WI38 (cell line): Measurements from ENCODE around the gene FAM120B.
"Not testable (repeated sequence)": the region's sequence is repeated elsewhere in the genome, so short reads cannot be mapped to it uniquely, and the experiment has no call there.

ENCODE experiments used
- H3K4me3 ChIP-seq: 2 replicates; pipeline ENCODE4 v1.5.1; 2011; ENCODE audit warnings: low read depth, mild to moderate bottlenecking, control low read depth, low read length
- CTCF ChIP-seq: IDR thresholded peaks from 2 replicates; pipeline ENCODE4 v1.5.1; 2012; ENCODE audit warnings: low read depth, mild to moderate bottlenecking, control low read depth, low read length

FAM120B gene

GRCh38 chr6:170381562-170381961 is 75.0 kb downstream of the FAM120B start:
- no peak overlapping the region for H3K4me3 ChIP-seq
- TF ChIP-seq CTCF, result no peak

DNA sequence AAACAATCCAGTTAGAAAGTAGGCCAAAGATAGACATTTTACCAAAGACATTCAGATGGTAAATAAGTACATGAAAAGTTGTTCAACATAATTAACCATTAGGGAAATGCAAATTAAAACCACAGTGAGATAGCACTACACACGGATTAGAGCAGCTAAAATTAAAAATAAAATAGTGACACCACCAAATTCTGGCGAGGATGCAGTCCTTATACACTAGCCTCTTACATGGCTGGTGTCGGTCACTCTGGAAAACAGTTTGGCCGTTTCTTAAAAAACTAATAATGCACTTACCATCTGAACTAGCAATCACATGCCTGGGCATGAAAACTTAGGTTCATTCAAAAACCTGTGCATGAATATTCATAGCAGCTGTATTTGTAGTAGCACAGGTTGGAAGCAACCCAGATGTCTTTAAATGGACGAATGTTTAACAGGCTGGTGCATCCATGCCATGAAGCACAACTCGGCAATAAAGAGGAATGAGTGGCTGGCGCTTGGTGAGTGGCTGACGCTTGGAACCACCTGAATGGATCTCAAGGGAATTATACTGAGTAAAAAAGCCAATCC is 77.0 kb downstream of the FAM120B start:
- H3K4me3 ChIP-seq, result no peak overlapping the region
- TF ChIP-seq CTCF, result no peak

DNA sequence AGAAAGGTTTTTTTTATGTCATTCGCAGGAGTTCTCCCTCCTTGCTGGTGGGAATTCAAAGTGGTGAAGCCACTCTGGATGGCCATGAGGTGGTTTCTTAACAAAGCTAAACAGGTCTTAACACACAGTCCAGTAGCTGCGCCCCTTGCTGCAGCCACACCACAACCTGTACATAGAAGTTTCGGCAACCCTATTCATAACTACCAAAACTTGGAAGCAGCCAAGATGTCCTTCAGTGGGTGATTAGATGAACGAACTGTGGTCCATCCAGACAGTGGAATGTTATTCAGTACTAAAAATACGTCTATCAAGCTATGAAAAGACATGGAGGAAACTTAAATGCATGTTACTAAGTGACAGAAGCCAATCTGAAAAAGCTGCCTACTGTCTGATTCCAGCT is 78.9 kb downstream of the FAM120B start:
- no peak for TF ChIP-seq CTCF
- H3K4me3 ChIP-seq, result no peak overlapping the region

GRCh38 chr6:170388113-170388512 is 81.6 kb downstream of the FAM120B start:
- no peak overlapping the region for H3K4me3 ChIP-seq
- no peak for TF ChIP-seq CTCF

GRCh38 chr6:170393033-170393432 is 86.5 kb downstream of the FAM120B start:
- no peak overlapping the region for H3K4me3 ChIP-seq
- TF ChIP-seq CTCF, result no peak

DNA sequence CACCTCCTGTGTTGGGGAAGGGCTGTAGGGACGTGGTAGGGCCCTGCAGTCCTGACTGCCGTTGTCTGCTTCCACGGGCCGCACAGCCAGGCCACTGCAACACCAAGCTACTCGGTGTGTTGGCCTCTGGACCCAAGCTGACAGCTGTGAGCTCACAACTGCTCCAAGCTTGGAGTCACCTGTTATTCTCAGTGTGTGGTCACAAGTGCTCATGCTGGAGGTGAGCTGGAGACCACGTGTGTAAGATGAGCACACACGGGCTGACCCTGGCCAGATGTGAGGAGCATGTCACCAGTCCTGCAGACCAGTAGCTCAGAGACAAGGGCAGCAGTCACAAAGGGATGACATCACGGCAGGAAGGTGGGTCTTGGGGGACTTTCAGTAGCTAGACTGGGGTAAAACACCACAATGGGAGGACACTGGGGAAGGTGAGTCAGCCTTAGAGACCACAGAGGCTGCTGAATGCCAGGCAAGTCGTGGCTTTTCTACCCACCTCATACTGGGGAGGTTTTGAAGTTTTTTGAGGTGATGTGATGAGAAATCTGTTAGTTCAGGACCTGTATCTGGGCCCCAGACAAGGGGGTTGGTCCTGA is 87.3 kb downstream of the FAM120B start:
- no peak for TF ChIP-seq CTCF
- H3K4me3 ChIP-seq, result no peak overlapping the region

GRCh38 chr6:170394980-170395379 is 88.4 kb downstream of the FAM120B start:
- no peak for TF ChIP-seq CTCF
- no peak overlapping the region for H3K4me3 ChIP-seq

DNA sequence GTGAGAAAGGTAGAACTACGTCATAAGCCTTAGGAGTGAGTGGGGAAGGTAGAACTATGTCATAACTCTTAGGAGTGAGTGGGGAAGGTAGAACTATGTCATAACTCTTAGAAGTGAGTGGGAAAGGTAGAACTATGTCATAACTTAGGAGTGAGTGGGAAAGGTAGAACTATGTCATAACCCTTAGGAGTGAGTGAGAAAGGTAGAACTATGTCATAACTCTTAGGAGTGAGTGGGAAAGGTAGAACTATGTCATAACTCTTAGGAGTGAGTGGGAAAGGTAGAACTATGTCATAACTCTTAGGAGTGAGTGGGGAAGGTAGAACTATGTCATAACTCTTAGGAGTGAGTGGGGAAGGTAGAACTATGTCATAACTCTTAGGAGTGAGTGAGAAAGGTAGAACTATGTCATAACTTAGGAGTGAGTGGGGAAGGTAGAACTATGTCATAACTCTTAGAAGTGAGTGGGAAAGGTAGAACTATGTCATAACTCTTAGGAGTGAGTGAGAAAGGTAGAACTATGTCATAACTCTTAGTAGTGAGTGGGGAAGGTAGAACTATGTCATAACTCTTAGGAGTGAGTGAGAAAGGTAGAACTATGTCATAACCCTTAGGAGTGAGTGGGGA is 92.3 kb downstream of the FAM120B start:
- H3K4me3 ChIP-seq, result not testable (repeated sequence)

- H3K4me3 ChIP-seq, result not testable (repeated sequence)
Observed at GRCh38 chr6:170399955-170400558, 93.5 kb downstream of the FAM120B start.
